HTR-8/SVneo (cell line): Measurements from ENCODE around the gene STK24.

Experiments
- DNase-seq: peaks from one replicate; pipeline ENCODE4 v3.0.0; 2011; ENCODE audit warnings: low spot score, mixed read lengths; ENCODE audit not compliant: insufficient read length
- FAIRE-seq: peaks from 2 replicates; lab custom pipeline; 2011; peaks lifted over from hg19 to GRCh38; lab: Jason Lieb, UNC

Gene STK24

GRCh38 chr13:98443329-98443728 is 133.6 kb downstream of the STK24 start:
- peak; percentile 34 for DNase-seq
- FAIRE-seq: no peak

GRCh38 chr13:98442391-98443230 is 134.3 kb downstream of the STK24 start:
- no peak for FAIRE-seq

GRCh38 chr13:98441056-98441676 is 135.7 kb downstream of the STK24 start:
- no peak for FAIRE-seq

More at GRCh38 chr13:98442391-98443230, 134.3 kb downstream of the STK24 start:
- no peak for DNase-seq

GRCh38 chr13:98440390-98441055 is 136.4 kb downstream of the STK24 start:
- DNase-seq: no peak
- no peak for FAIRE-seq

More at GRCh38 chr13:98441056-98441676, 135.7 kb downstream of the STK24 start:
- no peak for DNase-seq

- DNase-seq (no peak), FAIRE-seq (no peak)
Measured at GRCh38 chr13:98439896-98440295, 137.0 kb downstream of the STK24 start.

GRCh38 chr13:98439126-98439828 is 137.6 kb downstream of the STK24 start:
- no peak for FAIRE-seq

GRCh38 chr13:98438246-98439125 is 138.4 kb downstream of the STK24 start:
- no peak for DNase-seq
- no peak for FAIRE-seq

More at GRCh38 chr13:98439126-98439828, 137.6 kb downstream of the STK24 start:
- DNase-seq: no peak

GRCh38 chr13:98436233-98436910 is 140.5 kb downstream of the STK24 start:
- DNase-seq (no peak), FAIRE-seq (no peak)

- FAIRE-seq: no peak
- DNase-seq: no peak
Measured at GRCh38 chr13:98435376-98435775, 141.5 kb downstream of the STK24 start.

- DNase-seq (no peak), FAIRE-seq (no peak)
Measured at GRCh38 chr13:98434060-98434459, 142.8 kb downstream of the STK24 start.

- no peak for FAIRE-seq
Measured at GRCh38 chr13:98433654-98434053, 143.3 kb downstream of the STK24 start.

GRCh38 chr13:98432638-98433037 is 144.3 kb downstream of the STK24 start:
- no peak for FAIRE-seq

More at GRCh38 chr13:98433654-98434053, 143.3 kb downstream of the STK24 start:
- no peak for DNase-seq

GRCh38 chr13:98429977-98430736 is 146.8 kb downstream of the STK24 start:
- DNase-seq (no peak), FAIRE-seq (no peak)

More at GRCh38 chr13:98432638-98433037, 144.3 kb downstream of the STK24 start:
- DNase-seq: no peak

- FAIRE-seq (no peak), DNase-seq (no peak)
Measured at GRCh38 chr13:98429531-98429930, 147.4 kb downstream of the STK24 start.

- FAIRE-seq (no peak), DNase-seq (no peak)
Measured at GRCh38 chr13:98429081-98429480, 147.8 kb downstream of the STK24 start.

- FAIRE-seq: no peak
- DNase-seq: no peak
Measured at GRCh38 chr13:98428256-98428966, 148.5 kb downstream of the STK24 start.

GRCh38 chr13:98427331-98427995 is 149.4 kb downstream of the STK24 start:
- DNase-seq (no peak), FAIRE-seq (no peak)
